OCI-LY1 (cell line): ENCODE results near the gene NMNAT1.

Source experiments
- CTCF ChIP-seq: fragments of 200-600 bp; sonication (generic), shearing (Covaris generic); IDR thresholded peaks from 2 replicates; pipeline ENCODE4 v1.5.1; 2017; ENCODE audit warnings: mild to moderate bottlenecking, antibody characterized with exemption, low read length, moderate library complexity, mixed read lengths
- EZH2 ChIP-seq: fragments of 200-600 bp; sonication (generic), shearing (Covaris generic); IDR thresholded peaks from 2 replicates; pipeline ENCODE4 v1.8.0; 2017; ENCODE audit warnings: borderline replicate concordance, mixed run types, mild to moderate bottlenecking, antibody characterized with exemption, low read length, moderate library complexity, mixed read lengths

- TF ChIP-seq CTCF (no peak), EZH2 (no peak)
Observed at GRCh38 chr1:9906466-9906865, 36.8 kb upstream of the NMNAT1 start.
